K562 (cell line): Measurements from ENCODE around the gene FANCD2. TPM values are rescaled to one million over a fixed set of nuclear protein-coding genes. Genes with fewer than 3 reads are reported as not detected.

Source experiments
- C11orf30 ChIP-seq: fragments of 450-650 bp; IDR thresholded peaks from 2 replicates; pipeline ENCODE4 v1.6.1; 2016; ENCODE audit warnings: low read depth, mild to moderate bottlenecking
- FOXP1 ChIP-seq: sonication (generic); formaldehyde crosslinking; IDR thresholded peaks from 2 replicates; pipeline ENCODE4 v1.8.0; 2022; ENCODE audit warnings: mild to moderate bottlenecking, missing genetic modification reagents
- HMGN3 ChIP-seq: IDR thresholded peaks from 2 replicates; pipeline ENCODE4 v1.6.1; 2011; ENCODE audit warnings: borderline replicate concordance, low read depth, mild to moderate bottlenecking, mixed read lengths, low read length; ENCODE audit not compliant: insufficient read length; ENCODE audit errors: extremely low read depth
- RFX5 ChIP-seq: IDR thresholded peaks from 2 replicates; pipeline ENCODE4 v1.6.1; 2011; ENCODE audit warnings: low read depth, mild to moderate bottlenecking, improper control_type of control experiment, low read length
- ZBTB12 ChIP-seq: fragments of 250-450 bp; sonication (Bioruptor Pico); IDR thresholded peaks from 2 replicates; pipeline ENCODE4 v1.4.0; 2020
- ZBTB8A ChIP-seq: fragments of 450-650 bp; IDR thresholded peaks from 2 replicates; pipeline ENCODE4 v1.6.1; 2018; ENCODE audit warnings: mild to moderate bottlenecking, moderate library complexity; ENCODE audit not compliant: partially characterized antibody
- ZFP1 ChIP-seq: fragments of 450-650 bp; formaldehyde crosslinking; IDR thresholded peaks from 2 replicates; pipeline ENCODE4 v1.4.0; 2020; ENCODE audit warnings: mild to moderate bottlenecking, mixed read lengths
- ZFP36 ChIP-seq: fragments of 150-350 bp; IDR thresholded peaks from 2 replicates; pipeline ENCODE4 v1.6.1; 2018; ENCODE audit warnings: low read length, low read depth; ENCODE audit not compliant: partially characterized antibody
- ZNF57 ChIP-seq: fragments of 450-650 bp; formaldehyde crosslinking; IDR thresholded peaks from 2 replicates; pipeline ENCODE4 v1.4.0; 2020; ENCODE audit warnings: mild to moderate bottlenecking, moderate library complexity
- ZNF584 ChIP-seq: fragments of 200-800 bp; sonication (Bioruptor generic); IDR thresholded peaks from 2 replicates; pipeline ENCODE4 v1.6.1; 2016; ENCODE audit warnings: low read depth, mild to moderate bottlenecking, missing genetic modification characterization, missing compliant biosample characterization
- polyA plus RNA-seq, 8 experiments: library from polyadenylated mRNA; depleted of rRNA in 4 of 8; stranded (reverse) in 5 of 8; unstranded in 3 of 8; fragments of >200 nt; fragmentation: Nextera tagmentation in 2 of 8; fragmentation: Illumina TruSeq in 1 of 8; extraction: Ambion mirVana in 2 of 8; extraction: Trizol in 1 of 8; gene quantifications; 2 replicates each; pipeline versions ENCODE4 v1.2.1 to v1.2.3, GENCODE V29; 2011 to 2014; ENCODE audit warnings: inconsistent platforms in 1 of 8, missing spikeins in 1 of 8
- total RNA-seq, 7 experiments: library from RNA; depleted of rRNA in 6 of 7; stranded (reverse); fragments of >200 nt in 6 of 7; fragmentation: Illumina TruSeq in 2 of 7; extraction: Trizol in 2 of 7; gene quantifications; 2 replicates each; pipeline versions ENCODE4 v1.2.1 to v1.2.3, GENCODE V29; 2011 to 2021; ENCODE audit warnings: low replicate concordance in 1 of 7
- TF ChIP-seq, protein P1 (sequence below): sonication (generic); formaldehyde crosslinking; IDR thresholded peaks from 2 replicates; pipeline ENCODE4 v1.8.1; 2023; ENCODE audit warnings: missing genetic modification reagents, mild to moderate bottlenecking, borderline replicate concordance
- TF ChIP-seq, protein P2 (sequence below): sonication (generic); formaldehyde crosslinking; IDR thresholded peaks from 2 replicates; pipeline ENCODE4 v1.8.0; 2022; ENCODE audit warnings: missing genetic modification reagents, mild to moderate bottlenecking, moderate library complexity, borderline replicate concordance
- TF ChIP-seq, protein P3 (sequence below): fragments of 250-450 bp; sonication (Bioruptor Pico); IDR thresholded peaks from 2 replicates; pipeline ENCODE4 v1.4.0; 2020; ENCODE audit warnings: mild to moderate bottlenecking, moderate library complexity
- TF ChIP-seq, protein P4 (sequence below): fragments of 450-650 bp; conservative IDR thresholded peaks from 2 replicates; pipeline ENCODE4 v1.6.1; 2016; ENCODE audit warnings: missing genetic modification characterization, low read depth, mild to moderate bottlenecking, missing compliant biosample characterization, moderate library complexity

The FANCD2 gene
- total and polyA plus RNA-seq, 9 of the 15 experiments (the other 6 are each of a cell fraction or from before 2014, with no cell fraction given), result 59.4 to 137 (median 96.1) TPM

- TF ChIP-seq, protein P1, sequence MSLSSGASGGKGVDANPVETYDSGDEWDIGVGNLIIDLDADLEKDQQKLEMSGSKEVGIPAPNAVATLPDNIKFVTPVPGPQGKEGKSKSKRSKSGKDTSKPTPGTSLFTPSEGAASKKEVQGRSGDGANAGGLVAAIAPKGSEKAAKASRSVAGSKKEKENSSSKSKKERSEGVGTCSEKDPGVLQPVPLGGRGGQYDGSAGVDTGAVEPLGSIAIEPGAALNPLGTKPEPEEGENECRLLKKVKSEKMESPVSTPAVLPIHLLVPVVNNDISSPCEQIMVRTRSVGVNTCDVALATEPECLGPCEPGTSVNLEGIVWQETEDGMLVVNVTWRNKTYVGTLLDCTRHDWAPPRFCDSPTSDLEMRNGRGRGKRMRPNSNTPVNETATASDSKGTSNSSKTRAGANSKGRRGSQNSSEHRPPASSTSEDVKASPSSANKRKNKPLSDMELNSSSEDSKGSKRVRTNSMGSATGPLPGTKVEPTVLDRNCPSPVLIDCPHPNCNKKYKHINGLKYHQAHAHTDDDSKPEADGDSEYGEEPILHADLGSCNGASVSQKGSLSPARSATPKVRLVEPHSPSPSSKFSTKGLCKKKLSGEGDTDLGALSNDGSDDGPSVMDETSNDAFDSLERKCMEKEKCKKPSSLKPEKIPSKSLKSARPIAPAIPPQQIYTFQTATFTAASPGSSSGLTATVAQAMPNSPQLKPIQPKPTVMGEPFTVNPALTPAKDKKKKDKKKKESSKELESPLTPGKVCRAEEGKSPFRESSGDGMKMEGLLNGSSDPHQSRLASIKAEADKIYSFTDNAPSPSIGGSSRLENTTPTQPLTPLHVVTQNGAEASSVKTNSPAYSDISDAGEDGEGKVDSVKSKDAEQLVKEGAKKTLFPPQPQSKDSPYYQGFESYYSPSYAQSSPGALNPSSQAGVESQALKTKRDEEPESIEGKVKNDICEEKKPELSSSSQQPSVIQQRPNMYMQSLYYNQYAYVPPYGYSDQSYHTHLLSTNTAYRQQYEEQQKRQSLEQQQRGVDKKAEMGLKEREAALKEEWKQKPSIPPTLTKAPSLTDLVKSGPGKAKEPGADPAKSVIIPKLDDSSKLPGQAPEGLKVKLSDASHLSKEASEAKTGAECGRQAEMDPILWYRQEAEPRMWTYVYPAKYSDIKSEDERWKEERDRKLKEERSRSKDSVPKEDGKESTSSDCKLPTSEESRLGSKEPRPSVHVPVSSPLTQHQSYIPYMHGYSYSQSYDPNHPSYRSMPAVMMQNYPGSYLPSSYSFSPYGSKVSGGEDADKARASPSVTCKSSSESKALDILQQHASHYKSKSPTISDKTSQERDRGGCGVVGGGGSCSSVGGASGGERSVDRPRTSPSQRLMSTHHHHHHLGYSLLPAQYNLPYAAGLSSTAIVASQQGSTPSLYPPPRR (CRISPR knock-in tag), result 0 out of 2 replicates have a peak, but pooled peaks have one; percentile 45
- TF ChIP-seq RFX5 (no peak), C11orf30 (peak; percentile 76), ZNF57 (no peak), ZNF584 (CRISPR knock-in tag) (no peak), HMGN3 (peak; percentile 80), FOXP1 (CRISPR knock-in tag) (peak; percentile 50; the same call in 1 of the 2 replicates), ZBTB12 (CRISPR knock-in tag) (peak; percentile 77), ZBTB8A (no peak), ZFP36 (no peak), ZFP1 (CRISPR knock-in tag) (no peak)
- TF ChIP-seq, protein P2, sequence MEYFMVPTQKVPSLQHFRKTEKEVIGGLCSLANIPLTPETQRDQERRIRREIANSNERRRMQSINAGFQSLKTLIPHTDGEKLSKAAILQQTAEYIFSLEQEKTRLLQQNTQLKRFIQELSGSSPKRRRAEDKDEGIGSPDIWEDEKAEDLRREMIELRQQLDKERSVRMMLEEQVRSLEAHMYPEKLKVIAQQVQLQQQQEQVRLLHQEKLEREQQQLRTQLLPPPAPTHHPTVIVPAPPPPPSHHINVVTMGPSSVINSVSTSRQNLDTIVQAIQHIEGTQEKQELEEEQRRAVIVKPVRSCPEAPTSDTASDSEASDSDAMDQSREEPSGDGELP (CRISPR knock-in tag), result peak; percentile 86
- TF ChIP-seq, protein P3, sequence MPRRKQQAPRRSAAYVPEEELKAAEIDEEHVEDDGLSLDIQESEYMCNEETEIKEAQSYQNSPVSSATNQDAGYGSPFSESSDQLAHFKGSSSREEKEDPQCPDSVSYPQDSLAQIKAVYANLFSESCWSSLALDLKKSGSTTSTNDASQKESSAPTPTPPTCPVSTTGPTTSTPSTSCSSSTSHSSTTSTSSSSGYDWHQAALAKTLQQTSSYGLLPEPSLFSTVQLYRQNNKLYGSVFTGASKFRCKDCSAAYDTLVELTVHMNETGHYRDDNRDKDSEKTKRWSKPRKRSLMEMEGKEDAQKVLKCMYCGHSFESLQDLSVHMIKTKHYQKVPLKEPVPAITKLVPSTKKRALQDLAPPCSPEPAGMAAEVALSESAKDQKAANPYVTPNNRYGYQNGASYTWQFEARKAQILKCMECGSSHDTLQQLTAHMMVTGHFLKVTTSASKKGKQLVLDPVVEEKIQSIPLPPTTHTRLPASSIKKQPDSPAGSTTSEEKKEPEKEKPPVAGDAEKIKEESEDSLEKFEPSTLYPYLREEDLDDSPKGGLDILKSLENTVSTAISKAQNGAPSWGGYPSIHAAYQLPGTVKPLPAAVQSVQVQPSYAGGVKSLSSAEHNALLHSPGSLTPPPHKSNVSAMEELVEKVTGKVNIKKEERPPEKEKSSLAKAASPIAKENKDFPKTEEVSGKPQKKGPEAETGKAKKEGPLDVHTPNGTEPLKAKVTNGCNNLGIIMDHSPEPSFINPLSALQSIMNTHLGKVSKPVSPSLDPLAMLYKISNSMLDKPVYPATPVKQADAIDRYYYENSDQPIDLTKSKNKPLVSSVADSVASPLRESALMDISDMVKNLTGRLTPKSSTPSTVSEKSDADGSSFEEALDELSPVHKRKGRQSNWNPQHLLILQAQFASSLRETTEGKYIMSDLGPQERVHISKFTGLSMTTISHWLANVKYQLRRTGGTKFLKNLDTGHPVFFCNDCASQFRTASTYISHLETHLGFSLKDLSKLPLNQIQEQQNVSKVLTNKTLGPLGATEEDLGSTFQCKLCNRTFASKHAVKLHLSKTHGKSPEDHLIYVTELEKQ (CRISPR knock-in tag), result no peak
- TF ChIP-seq, protein P4, sequence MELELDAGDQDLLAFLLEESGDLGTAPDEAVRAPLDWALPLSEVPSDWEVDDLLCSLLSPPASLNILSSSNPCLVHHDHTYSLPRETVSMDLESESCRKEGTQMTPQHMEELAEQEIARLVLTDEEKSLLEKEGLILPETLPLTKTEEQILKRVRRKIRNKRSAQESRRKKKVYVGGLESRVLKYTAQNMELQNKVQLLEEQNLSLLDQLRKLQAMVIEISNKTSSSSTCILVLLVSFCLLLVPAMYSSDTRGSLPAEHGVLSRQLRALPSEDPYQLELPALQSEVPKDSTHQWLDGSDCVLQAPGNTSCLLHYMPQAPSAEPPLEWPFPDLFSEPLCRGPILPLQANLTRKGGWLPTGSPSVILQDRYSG, result peak; percentile 55; the same call in 1 of the 2 replicates
Measured at GRCh38 chr3:10115326-10116137, 89.3 kb downstream of the FANCD2 start, which contains the start of gene BRK1 (continued).
